Natural killer cell (primary cell): Measurements from ENCODE around the gene PHTF2. TPM values are rescaled to one million over a fixed set of nuclear protein-coding genes. Genes with fewer than 3 reads are reported as not detected.

Experiments used
- ATAC-seq, 3 donors: fragments of 150-1000 bp in 2 of 3; fragments of 200-7000 bp in 1 of 3; cut with Tn5 transposase; 1 replicate in 1 of 3; 2 replicates in 2 of 3; pipeline ENCODE4 v1.10.0; 2021; ENCODE audit warnings: mild to moderate bottlenecking in 2 of 3, moderate library complexity in 2 of 3
- DNase-seq, 2 donors: peaks; one replicate each; pipeline versions ENCODE4 v3.0.0 to v3.0.0-alpha.2; 2013 to 2021; ENCODE audit warnings: mixed read lengths in 1 of 2
- H3K27ac ChIP-seq: one replicate; pipeline ENCODE4 v1.5.1; 2013; ENCODE audit warnings: mild to moderate bottlenecking, low read length
- H3K27me3 ChIP-seq: one replicate; pipeline ENCODE4 v1.6.1; 2013; ENCODE audit warnings: low read length; ENCODE audit not compliant: control insufficient read depth, insufficient read depth
- H3K36me3 ChIP-seq: one replicate; pipeline ENCODE4 v1.6.1; 2013; ENCODE audit warnings: low read length; ENCODE audit not compliant: control insufficient read depth, insufficient read depth
- H3K4me1 ChIP-seq: one replicate; pipeline ENCODE4 v1.6.1; 2013; ENCODE audit warnings: low read length; ENCODE audit not compliant: control insufficient read depth, insufficient read depth
- H3K4me3 ChIP-seq: one replicate; pipeline ENCODE4 v1.5.1; 2013; ENCODE audit warnings: low read length
- H3K9me3 ChIP-seq: one replicate; pipeline ENCODE4 v1.6.1; 2013; ENCODE audit warnings: low read length; ENCODE audit not compliant: control insufficient read depth, insufficient read depth
- H3K27ac Mint-ChIP-seq, 2 donors: one replicate each; pipeline ENCODE4 v1.8.0; 2022; ENCODE audit warnings: mild to moderate bottlenecking in 2 of 2, mixed read lengths in 2 of 2, moderate library complexity in 1 of 2
- H3K27me3 Mint-ChIP-seq, 2 donors: one replicate each; pipeline ENCODE4 v1.8.0; 2022; ENCODE audit warnings: low read depth in 2 of 2, mixed read lengths in 2 of 2
- H3K36me3 Mint-ChIP-seq: one replicate; pipeline ENCODE4 v1.8.0; 2022; ENCODE audit warnings: mixed read lengths
- H3K4me1 Mint-ChIP-seq, 2 donors: one replicate each; pipeline ENCODE4 v1.8.0; 2022; ENCODE audit warnings: mixed read lengths in 2 of 2
- H3K4me3 Mint-ChIP-seq: one replicate; pipeline ENCODE4 v1.8.0; 2022; ENCODE audit warnings: mild to moderate bottlenecking, moderate library complexity, mixed read lengths
- H3K9me3 Mint-ChIP-seq, 2 donors: one replicate each; pipeline ENCODE4 v1.8.0; 2022; ENCODE audit warnings: mixed read lengths in 2 of 2
- WGBS: methylation state at CpG from one replicate; pipeline ENCODE4 v1.1.7; 2013; ENCODE audit warnings: missing lambda C conversion rate; ENCODE audit not compliant: insufficient coverage; 5-methylcytosine and 5-hydroxymethylcytosine counted together
- intact Hi-C: fragments of 100-400 bp; cut with micrococcal nuclease; formaldehyde crosslinking; loops from one replicate; pipeline ENCODE4 v1.14.2; 2022
- total RNA-seq, 4 donors: library from RNA; stranded (reverse); fragments of 120-200 nt in 1 of 4; gene quantifications; one replicate each; pipeline versions ENCODE4 v1.2.3 to v1.2.4, GENCODE V29; 2013 to 2022
- TF ChIP-seq, protein P1 (sequence below): fragments of 200-600 bp; IDR thresholded peaks from one replicate; pipeline ENCODE4 v1.8.0; 2022; ENCODE audit warnings: antibody characterized with exemption

The PHTF2 gene
- total RNA-seq, 3 donors from 2014 or later (not counting 1 experiment from before 2014, with no cell fraction given) = 23.1 to 26.9 (median 26.4) TPM

DNA sequence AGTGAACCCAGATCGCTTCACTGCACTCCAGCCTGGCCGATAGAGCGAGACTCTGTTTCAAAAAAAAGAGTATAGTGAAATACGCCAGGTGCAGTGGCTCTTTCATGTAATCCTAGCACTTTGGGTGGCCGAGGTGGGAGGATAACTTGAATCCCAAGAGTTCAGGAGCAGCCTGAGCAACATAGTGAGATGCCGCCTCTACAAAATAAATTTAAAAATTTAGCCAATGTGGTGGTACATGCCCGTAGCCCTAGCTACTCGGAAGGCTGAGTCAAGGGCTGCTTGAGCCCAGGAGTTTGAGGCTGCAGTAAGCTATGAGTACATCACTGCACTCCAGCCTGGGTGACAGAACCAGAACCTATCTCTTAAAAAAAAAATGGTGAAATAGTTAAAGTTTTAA lies 28.3 kb upstream of the PHTF2 start:
- no peaks in the 10 kb centered on the region for H3K36me3 Mint-ChIP-seq
- ATAC-seq = no peak
- H3K36me3 ChIP-seq = peaks cover 42% of the 10 kb centered on the region
- no peak overlapping the region for H3K27ac Mint-ChIP-seq
- peaks cover 18 to 26% of the 10 kb centered on the region in 2 donors for H3K4me1 Mint-ChIP-seq
- no peaks in the 10 kb centered on the region for H3K4me1 ChIP-seq
- intact Hi-C loops = no loop called here
- 91% methylated on average over 8 of the region's 8 CpGs for WGBS
- no peaks in the 10 kb centered on the region for H3K27me3 Mint-ChIP-seq
- no peaks in the 10 kb centered on the region for H3K27me3 ChIP-seq
- no peak for DNase-seq
- no peak overlapping the region for H3K27ac ChIP-seq
- no peaks in the 10 kb centered on the region for H3K9me3 Mint-ChIP-seq
- H3K4me3 ChIP-seq = no peak overlapping the region
- H3K9me3 ChIP-seq = no peaks in the 10 kb centered on the region
- TF ChIP-seq, protein P1, sequence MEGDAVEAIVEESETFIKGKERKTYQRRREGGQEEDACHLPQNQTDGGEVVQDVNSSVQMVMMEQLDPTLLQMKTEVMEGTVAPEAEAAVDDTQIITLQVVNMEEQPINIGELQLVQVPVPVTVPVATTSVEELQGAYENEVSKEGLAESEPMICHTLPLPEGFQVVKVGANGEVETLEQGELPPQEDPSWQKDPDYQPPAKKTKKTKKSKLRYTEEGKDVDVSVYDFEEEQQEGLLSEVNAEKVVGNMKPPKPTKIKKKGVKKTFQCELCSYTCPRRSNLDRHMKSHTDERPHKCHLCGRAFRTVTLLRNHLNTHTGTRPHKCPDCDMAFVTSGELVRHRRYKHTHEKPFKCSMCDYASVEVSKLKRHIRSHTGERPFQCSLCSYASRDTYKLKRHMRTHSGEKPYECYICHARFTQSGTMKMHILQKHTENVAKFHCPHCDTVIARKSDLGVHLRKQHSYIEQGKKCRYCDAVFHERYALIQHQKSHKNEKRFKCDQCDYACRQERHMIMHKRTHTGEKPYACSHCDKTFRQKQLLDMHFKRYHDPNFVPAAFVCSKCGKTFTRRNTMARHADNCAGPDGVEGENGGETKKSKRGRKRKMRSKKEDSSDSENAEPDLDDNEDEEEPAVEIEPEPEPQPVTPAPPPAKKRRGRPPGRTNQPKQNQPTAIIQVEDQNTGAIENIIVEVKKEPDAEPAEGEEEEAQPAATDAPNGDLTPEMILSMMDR = no peak
- H3K4me3 Mint-ChIP-seq = no peak overlapping the region

DNA sequence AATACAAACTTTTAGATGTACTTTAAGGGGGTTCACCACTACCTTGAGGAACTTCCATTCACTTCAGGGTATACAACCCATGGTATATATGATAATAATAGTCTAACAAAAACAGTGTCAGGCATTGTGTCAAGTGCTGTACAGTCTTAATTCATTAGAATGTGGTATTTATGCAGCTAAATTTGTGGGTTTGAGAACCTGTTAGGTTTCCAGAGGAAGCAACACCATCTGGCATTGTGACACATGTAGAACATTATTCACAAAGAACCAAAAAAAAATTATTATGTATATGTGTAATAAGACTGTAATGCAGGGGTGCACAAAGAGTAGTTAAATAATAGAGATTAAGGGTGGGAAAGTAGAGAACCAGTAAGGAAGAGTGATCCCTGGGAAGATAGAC lies 26.7 kb upstream of the PHTF2 start:
- ATAC-seq (peak; percentile 60 to 78 (median 67)), DNase-seq (no peak)
- H3K9me3 ChIP-seq = no peaks in the 10 kb centered on the region
- H3K4me3 Mint-ChIP-seq = peak overlapping the region; percentile 10
- TF ChIP-seq, protein P1 = no peak
- no peak overlapping the region for H3K4me3 ChIP-seq
- intact Hi-C loops = no loop called here
- peaks cover 39% of the 10 kb centered on the region for H3K36me3 ChIP-seq
- H3K9me3 Mint-ChIP-seq = no peaks in the 10 kb centered on the region
- H3K27me3 ChIP-seq = no peaks in the 10 kb centered on the region
- H3K27ac ChIP-seq = no peak overlapping the region
- H3K4me1 Mint-ChIP-seq = peaks cover 16 to 18% of the 10 kb centered on the region in 2 donors
- peak overlapping the region; percentile 70 to 71 for H3K27ac Mint-ChIP-seq
- H3K27me3 Mint-ChIP-seq = no peaks in the 10 kb centered on the region
- H3K4me1 ChIP-seq = no peaks in the 10 kb centered on the region
- H3K36me3 Mint-ChIP-seq = peaks cover 4% of the 10 kb centered on the region

DNA sequence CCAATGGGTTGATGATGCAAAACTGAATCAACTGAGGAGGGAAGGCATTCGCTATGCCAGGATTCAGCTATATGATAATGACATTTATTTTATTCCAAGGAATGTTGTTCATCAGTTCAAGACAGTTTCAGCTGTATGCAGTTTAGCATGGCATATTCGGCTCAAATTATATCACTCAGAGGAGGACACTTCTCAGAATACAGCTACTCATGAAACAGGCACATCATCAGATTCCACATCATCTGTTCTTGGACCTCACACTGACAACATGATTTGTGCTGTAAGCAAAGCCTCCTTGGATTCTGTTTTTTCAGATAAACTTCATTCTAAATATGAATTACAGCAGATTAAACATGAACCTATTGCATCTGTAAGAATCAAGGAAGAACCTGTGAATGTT lies 20.0 kb upstream of the PHTF2 start:
- Histone ChIP-seq H3K36me3 (peaks cover 52% of the 10 kb centered on the region), H3K4me1 (no peaks in the 10 kb centered on the region), H3K9me3 (no peaks in the 10 kb centered on the region), H3K27me3 (no peaks in the 10 kb centered on the region), H3K27ac (no peak overlapping the region), H3K4me3 (no peak overlapping the region)
- ATAC-seq (no peak), DNase-seq (no peak)
- Mint-ChIP-seq H3K4me1 (peaks cover 5 to 12% of the 10 kb centered on the region in 2 donors), H3K36me3 (peaks cover 8% of the 10 kb centered on the region), H3K9me3 (no peaks in the 10 kb centered on the region), H3K4me3 (no peak overlapping the region), H3K27me3 (no peaks in the 10 kb centered on the region), H3K27ac (peak overlapping the region in 1 of 2 donors; percentile 58)
- intact Hi-C loops = no loop called here
- TF ChIP-seq, protein P1 = no peak
- WGBS = 100% methylated on average over 2 of the region's 2 CpGs

DNA sequence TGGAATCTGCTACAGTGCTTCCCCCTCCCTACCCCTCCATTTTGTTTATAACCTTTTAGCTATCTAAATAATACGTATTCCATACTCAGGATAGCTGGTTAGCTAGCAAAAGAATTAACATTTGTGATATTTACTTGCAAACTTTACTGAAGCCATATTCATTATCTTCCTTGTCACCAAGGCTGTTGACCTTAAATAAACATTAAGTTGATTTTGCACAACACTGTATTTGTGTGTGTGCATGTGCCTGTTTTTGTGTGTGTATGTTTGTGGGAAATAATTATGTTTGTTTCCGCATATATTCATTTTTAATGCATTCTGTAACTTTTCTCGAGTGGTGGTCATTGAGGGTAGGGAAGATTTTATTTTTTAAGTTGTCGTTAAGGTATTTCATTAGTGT lies 16.2 kb upstream of the PHTF2 start:
- H3K9me3 ChIP-seq = no peaks in the 10 kb centered on the region
- H3K27ac Mint-ChIP-seq = no peak overlapping the region

More for the DNA sequence above, 16.2 kb upstream of the PHTF2 start:
- TF ChIP-seq, protein P1 = no peak
- ATAC-seq (no peak), DNase-seq (no peak)
- Histone ChIP-seq H3K4me3 (no peak overlapping the region), H3K4me1 (no peaks in the 10 kb centered on the region), H3K27me3 (no peaks in the 10 kb centered on the region), H3K36me3 (peaks cover 41% of the 10 kb centered on the region), H3K27ac (no peak overlapping the region)
- Mint-ChIP-seq H3K36me3 (peaks cover 9% of the 10 kb centered on the region), H3K4me1 (peaks cover 5 to 15% of the 10 kb centered on the region in 2 donors), H3K9me3 (no peaks in the 10 kb centered on the region), H3K4me3 (no peak overlapping the region), H3K27me3 (no peaks in the 10 kb centered on the region)
- intact Hi-C loops = no loop called here
- 100% methylated on average over 2 of the region's 4 CpGs for WGBS
